CD4-positive, alpha-beta T cell treated with Interleukin-21 for 1 hour (primary cell): ENCODE results near the gene HES2.
"Not testable (repeated sequence)": the region's sequence is repeated elsewhere in the genome, so short reads cannot be mapped to it uniquely, and the experiment has no call there.

Source experiments
- DNase-seq: peaks from one replicate; pipeline ENCODE4 v3.0.0-alpha.2; 2020

The HES2 gene

GRCh38 chr1:6453895-6454855, 34.5 kb upstream of the HES2 start:
- DNase-seq: not testable (repeated sequence)

DNA sequence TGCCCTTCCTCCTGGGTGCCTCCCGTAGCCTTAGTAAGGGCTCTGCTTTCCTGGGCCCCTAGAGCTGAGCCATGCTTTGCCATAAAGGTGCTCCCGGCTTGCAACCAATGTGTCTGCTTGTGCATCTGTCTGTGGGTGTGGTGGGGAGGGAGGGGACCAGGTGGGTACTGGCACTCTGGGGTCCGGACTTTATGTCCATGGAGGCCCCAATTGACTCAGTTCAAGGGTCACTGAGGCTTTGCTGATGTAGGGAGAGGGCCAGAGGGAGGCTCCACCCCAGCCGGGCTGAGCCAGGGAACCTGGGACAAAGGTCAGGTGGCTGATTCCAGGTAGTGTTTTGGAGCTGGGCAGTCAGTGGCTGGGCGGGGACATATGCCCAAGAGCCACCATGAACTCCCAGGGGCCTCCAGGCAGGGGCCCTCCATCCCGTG, 31.2 kb upstream of the HES2 start:
- no peak for DNase-seq

DNA sequence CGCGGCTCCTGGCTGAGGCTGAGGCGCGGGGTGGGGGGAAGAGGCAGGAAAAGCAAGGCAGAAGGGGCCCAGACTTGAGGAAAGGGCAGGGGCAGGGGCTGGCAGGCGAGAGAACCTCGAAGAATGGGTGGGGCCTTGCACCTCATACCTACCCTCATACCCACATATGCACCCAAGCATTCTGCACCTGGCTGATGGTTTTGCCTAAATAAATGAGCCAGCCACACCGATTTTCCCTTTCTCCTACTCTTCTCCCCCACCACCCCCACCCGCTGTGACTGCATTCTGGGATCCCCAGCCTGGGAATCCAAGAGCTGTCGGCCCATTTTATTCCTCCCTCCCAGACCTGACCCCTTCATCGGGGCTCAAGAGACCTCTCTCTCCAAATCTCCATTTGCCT, 30.8 kb upstream of the HES2 start:
- DNase-seq: not testable (repeated sequence)

- no peak for DNase-seq
Observed at GRCh38 chr1:6450005-6450450, 30.3 kb upstream of the HES2 start.

DNA sequence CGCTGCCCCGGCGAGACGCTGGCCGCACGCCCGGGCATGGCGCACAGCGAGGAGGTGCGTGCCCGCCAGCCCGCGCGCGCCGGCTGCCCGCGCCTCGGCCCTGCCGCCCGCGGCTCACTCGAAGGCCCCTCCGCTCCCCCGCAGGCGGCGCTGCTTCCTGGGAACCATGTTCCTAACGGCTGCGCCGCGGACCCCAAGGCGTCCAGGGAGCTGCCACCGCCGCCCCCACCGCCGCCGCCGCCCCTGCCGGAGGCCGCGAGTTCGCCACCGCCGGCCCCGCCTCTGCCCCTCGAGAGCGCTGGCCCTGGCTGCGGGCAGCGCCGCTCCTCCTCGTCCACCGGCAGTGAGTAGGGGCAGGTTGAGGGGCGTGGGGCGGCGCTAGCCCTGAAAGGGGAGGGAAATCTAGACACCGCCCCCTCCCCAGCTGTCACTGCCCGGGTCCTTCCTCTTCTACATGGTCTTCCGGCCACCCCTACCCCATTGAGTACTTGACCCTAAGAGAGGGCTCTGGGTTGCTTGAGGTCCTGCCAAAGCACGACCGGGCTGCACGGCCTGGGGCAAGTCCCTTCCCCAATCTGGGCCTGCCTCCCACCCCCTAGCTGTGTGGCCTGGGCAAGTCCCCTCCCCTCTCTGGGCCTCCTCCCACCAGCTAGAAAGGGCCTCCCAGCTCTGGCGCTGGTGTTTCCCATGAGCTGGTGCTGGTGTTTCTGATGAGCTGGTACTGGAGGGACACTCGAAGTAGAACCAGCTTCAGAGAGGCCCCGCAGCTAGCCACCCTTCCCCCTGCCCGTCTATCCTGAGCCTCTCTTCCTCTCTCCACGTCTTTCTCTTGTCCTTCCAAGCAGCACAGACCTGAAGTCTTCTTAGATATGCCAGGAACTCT, 29.3 kb upstream of the HES2 start:
- peak; percentile 40 for DNase-seq

DNA sequence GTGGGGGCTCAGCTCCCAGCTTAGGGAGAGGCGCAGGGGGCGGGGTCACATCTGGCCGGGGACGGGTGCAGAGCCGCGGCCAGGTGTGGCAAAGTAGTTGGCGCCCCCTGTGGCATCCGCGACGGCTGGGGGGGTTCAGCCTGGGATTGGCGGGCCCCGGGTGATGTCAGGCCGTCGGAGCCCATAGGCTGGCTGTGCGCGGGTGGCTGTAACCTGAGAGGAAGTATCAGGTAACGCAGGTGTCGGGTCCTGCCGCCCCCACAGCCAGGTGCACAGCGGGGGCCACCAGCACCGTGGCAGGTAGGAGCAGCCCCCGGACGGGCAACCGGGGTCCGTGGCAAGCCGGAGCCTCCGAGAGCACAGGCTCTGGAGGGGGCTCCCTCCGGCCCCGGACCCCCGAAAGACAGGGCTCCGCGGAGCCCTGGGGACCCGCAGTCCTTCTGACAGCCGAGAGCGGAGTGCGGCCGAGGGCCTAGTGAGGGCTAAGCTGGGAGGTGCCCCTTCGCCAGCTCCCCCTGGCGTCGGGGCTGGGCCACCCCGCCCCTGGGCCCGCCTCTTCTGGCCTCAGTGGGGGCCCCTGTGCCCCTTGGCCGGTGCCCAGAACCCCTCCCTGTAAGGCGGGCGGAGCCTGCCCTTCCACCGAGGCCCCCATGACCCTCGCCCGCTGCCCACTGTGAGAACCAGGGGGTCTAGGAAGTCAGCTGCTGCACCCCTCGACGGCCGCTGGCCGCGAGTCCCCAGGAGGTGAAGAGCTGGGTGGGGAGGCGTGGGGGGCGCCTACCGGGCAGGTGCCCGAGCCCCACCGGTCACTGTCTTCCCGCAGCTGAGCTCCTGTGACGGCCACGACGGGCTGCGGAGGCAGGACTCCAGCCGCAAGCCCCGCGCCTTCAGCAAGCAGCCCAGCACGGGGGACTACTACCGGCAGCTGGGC, 28.4 kb upstream of the HES2 start:
- DNase-seq: peak; percentile 68

DNA sequence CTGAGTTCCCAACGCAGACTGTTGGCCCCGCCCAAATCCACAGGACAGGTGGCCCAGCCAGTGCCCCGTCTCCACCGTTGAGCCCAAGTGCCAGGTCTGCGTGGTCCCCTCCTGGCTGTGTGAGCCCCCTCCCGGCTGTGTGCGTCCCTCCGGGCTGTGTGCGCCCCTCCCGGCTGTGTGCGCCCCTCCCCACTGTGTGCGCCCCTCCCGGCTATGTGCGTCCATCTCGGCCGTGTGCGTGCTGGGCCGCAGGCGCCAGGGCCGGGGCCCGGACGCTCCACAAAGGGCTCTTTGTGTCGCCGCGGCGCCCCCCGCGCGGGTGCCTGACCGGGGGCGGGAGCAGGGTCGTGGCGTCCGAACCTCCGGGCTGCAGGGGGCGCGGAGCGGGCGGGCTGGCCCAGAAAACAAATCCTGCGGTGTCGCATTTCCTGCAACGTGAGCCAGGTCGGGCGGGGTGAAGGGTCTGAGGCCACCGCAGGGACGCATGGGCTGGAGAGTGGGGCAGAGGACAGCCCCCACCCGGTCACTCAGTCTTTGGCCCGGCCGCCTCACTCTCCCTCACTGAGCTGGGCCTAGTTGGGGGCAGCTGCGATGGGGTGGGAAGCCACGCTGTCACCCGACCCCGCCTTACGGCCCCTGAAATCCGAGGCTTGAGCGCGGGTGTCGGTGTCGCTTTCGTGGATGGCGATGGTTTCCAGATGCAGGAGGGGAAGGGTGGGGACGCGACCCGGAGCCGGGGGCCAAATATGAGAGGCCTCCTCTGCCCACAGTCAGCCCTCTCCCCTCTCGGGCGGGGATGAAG, 27.5 kb upstream of the HES2 start:
- DNase-seq: no peak

GRCh38 chr1:6446665-6447015, 26.9 kb upstream of the HES2 start:
- DNase-seq: no peak

DNA sequence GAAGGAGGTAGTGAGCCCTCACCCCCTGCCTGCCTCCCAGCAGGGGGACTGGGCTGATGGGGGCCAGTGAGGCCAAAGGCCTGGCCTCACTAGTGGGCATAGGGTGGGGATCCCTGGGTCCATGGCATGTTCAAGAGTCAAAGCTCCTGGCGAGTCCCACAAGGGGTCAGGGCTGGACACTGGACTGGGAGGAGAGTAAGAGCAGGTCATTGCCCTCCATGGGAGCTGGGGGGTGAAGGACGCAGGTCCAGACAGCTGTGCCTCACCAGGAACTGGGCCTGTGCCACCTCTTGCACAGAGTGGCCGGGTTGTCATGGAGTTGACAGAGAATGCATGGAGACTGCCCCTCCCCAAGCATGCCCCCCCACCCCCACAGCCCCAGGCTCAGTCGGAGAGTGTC, 26.2 kb upstream of the HES2 start:
- not testable (repeated sequence) for DNase-seq

- DNase-seq: peak; percentile 57
Observed at GRCh38 chr1:6445062-6445763, 25.5 kb upstream of the HES2 start.

DNA sequence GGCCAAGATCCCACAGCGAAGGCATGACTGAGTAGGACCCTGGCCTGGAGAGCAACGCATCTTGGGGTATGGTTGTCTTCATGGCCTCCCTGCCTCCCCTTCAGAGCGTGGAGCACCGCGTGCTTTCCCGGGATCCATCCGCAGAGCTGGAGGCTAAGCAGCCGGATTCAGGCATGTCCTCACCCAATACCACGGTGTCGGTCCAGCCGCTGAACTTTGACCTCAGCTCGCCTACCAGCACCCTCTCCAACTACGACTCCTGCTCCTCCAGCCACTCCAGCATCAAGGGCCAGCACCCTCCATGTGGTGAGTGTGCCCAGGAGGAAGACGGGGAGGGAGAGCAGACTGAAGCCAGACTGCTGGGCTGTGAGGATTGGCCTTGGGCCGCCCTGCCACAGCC, 24.7 kb upstream of the HES2 start:
- no peak for DNase-seq

GRCh38 chr1:6443339-6444115, 23.8 kb upstream of the HES2 start:
- DNase-seq: no peak

GRCh38 chr1:6441586-6441985, 21.9 kb upstream of the HES2 start:
- DNase-seq: no peak

- DNase-seq: peak; percentile 82
Observed at GRCh38 chr1:6440198-6441126, 20.7 kb upstream of the HES2 start.

- peak; percentile 80 for DNase-seq
Observed at GRCh38 chr1:6438047-6438525, 18.4 kb upstream of the HES2 start.

- DNase-seq: not testable (repeated sequence)
Observed at GRCh38 chr1:6437012-6437700, 17.4 kb upstream of the HES2 start.

- not testable (repeated sequence) for DNase-seq
Observed at GRCh38 chr1:6436277-6436676, 16.6 kb upstream of the HES2 start.

GRCh38 chr1:6435547-6435946, 15.8 kb upstream of the HES2 start:
- no peak for DNase-seq
